MM.1S (cell line): ENCODE data around the gene ANO5.

Experiments used
- DNase-seq: peaks from one replicate; pipeline ENCODE4 v3.0.0-alpha.2; 2015
- H2AFZ ChIP-seq: fragments of 300-600 bp; sonication (generic); 2 replicates; pipeline ENCODE4 v1.6.0; 2016; ENCODE audit warnings: antibody characterized with exemption, low read length
- H3F3A ChIP-seq: fragments of 300-600 bp; sonication (generic); 2 replicates; pipeline ENCODE4 v1.6.1; 2016; ENCODE audit warnings: mild to moderate bottlenecking, antibody characterized with exemption, low read length, moderate library complexity, mixed read lengths; ENCODE audit not compliant: insufficient read depth
- H3K27ac ChIP-seq: fragments of 300-600 bp; sonication (generic); 2 replicates; pipeline ENCODE4 v1.5.1; 2016; ENCODE audit warnings: mild to moderate bottlenecking, low read length
- H3K27me3 ChIP-seq: fragments of 300-600 bp; sonication (generic); replicated peaks from 2 replicates; pipeline ENCODE4 v1.6.0; 2016; ENCODE audit warnings: low read length; ENCODE audit not compliant: insufficient read depth
- H3K36me3 ChIP-seq: fragments of 300-600 bp; sonication (generic); replicated peaks from 2 replicates; pipeline ENCODE4 v1.6.1; 2016; ENCODE audit warnings: mild to moderate bottlenecking, low read length, mixed read lengths; ENCODE audit not compliant: insufficient read depth
- H3K4me1 ChIP-seq: fragments of 300-600 bp; sonication (generic); 2 replicates; pipeline ENCODE4 v1.6.1; 2016; ENCODE audit warnings: low read length, mixed read lengths
- H3K4me2 ChIP-seq: fragments of 300-600 bp; sonication (generic); 2 replicates; pipeline ENCODE4 v1.6.0; 2016; ENCODE audit warnings: low read depth, low read length
- H3K4me3 ChIP-seq: fragments of 300-600 bp; sonication (generic); 2 replicates; pipeline ENCODE4 v1.5.1; 2016; ENCODE audit warnings: low read length, mixed read lengths
- H3K79me2 ChIP-seq: fragments of 300-600 bp; sonication (generic); 2 replicates; pipeline ENCODE4 v1.6.1; 2016; ENCODE audit warnings: mixed run types, low read length, mixed read lengths
- H3K9ac ChIP-seq: fragments of 300-600 bp; sonication (generic); 2 replicates; pipeline ENCODE4 v1.6.1; 2016; ENCODE audit warnings: low read length, mixed read lengths
- H3K9me2 ChIP-seq: fragments of 300-600 bp; sonication (generic); replicated peaks from 2 replicates; pipeline ENCODE4 v1.6.1; 2016; ENCODE audit warnings: mild to moderate bottlenecking, low read length, mixed read lengths; ENCODE audit not compliant: insufficient read depth
- H3K9me3 ChIP-seq: fragments of 300-600 bp; sonication (generic); replicated peaks from 2 replicates; pipeline ENCODE4 v1.6.1; 2016; ENCODE audit warnings: mild to moderate bottlenecking, low read length, mixed read lengths; ENCODE audit not compliant: insufficient read depth
- H4K20me1 ChIP-seq: fragments of 300-600 bp; sonication (generic); 2 replicates; pipeline ENCODE4 v1.6.1; 2016; ENCODE audit warnings: mild to moderate bottlenecking, low read length, moderate library complexity, mixed read lengths; ENCODE audit not compliant: insufficient read depth
- CTCF ChIP-seq: fragments of 300-600 bp; sonication (generic); IDR thresholded peaks from 2 replicates; pipeline ENCODE4 v1.5.1; 2016; ENCODE audit warnings: antibody characterized with exemption, low read length, mixed read lengths
- EZH2 ChIP-seq: fragments of 300-600 bp; sonication (generic); optimal IDR thresholded peaks from 2 replicates; pipeline ENCODE3; 2017; ENCODE audit warnings: low read depth, mild to moderate bottlenecking, antibody characterized with exemption, low read length, mixed read lengths
- EZH2phosphoT487 ChIP-seq: fragments of 300-600 bp; sonication (generic); IDR thresholded peaks from 2 replicates; pipeline ENCODE4 v1.6.1; 2018; ENCODE audit warnings: antibody characterized with exemption, low read length

ANO5 gene

GRCh38 chr11:22194907-22195306, 2.0 kb downstream of the ANO5 start:
- Histone ChIP-seq H3K4me3 (no peak overlapping the region), H3K27me3 (no peaks in the 10 kb centered on the region), H3K27ac (no peak overlapping the region), H3K9me3 (no peaks in the 10 kb centered on the region), H3K79me2 (peaks cover 27% of the 10 kb centered on the region), H3K4me1 (peaks cover 24% of the 10 kb centered on the region), H2AFZ (no peak overlapping the region), H4K20me1 (no peaks in the 10 kb centered on the region), H3K4me2 (peak overlapping the region; percentile 85; the same call in 1 of the 2 replicates), H3K36me3 (no peaks in the 10 kb centered on the region), H3F3A (no peaks in the 10 kb centered on the region), H3K9ac (no peak overlapping the region), H3K9me2 (no peaks in the 10 kb centered on the region)
- no peak for DNase-seq
- TF ChIP-seq EZH2 (no peak), CTCF (peak; percentile 2; the same call in 1 of the 2 replicates)

DNA sequence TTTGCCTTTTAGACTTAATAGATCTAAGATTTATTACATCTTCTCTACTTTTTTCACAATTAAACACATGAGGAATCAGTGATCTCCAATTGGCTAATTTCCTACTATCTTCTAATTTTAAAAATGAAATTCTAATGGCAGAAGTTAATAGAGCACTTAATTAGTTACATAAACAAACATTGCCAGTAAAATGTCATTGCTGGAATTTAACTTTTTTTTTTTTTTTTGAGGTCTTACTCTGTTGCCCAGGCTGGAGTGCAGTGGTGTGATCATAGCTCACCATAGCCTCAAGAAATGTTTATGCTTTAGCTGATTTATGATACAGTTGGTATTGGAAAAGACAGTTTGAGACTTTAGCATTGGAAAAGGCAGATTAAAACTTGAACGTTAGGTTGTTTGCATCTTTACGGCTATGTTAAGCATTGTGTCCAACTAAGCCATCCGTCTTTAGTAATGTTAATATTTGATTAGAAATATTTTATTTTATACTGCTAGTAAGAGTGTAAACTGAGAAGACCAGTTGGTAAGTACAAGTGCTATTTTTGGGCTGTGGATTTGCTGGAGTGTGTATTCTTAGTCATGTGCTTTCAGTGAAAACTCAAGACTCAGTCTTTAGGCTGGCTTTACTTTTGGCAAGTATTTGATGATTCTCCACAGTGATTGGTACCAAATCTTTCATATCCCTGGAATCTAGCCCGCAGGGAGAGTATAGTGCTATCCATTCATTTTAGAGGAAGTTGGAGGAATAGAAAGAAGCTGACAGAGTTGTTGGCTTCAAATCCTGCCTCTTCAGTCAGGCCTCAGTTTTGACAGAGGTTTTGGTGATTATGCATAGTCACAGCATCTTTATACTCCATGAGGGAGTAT, 4.5 kb downstream of the ANO5 start:
- H3K27me3 ChIP-seq: no peaks in the 10 kb centered on the region
- TF ChIP-seq EZH2phosphoT487: no peak
- TF ChIP-seq CTCF: no peak
- TF ChIP-seq EZH2: no peak
- H3K36me3 ChIP-seq: no peaks in the 10 kb centered on the region
- peaks cover 44% of the 10 kb centered on the region for H3K79me2 ChIP-seq
- peak overlapping the region; percentile 15; the same call in 1 of the 2 replicates for H3K4me2 ChIP-seq
- no peak for DNase-seq
- H3K27ac ChIP-seq: no peak overlapping the region
- H3K9me3 ChIP-seq: no peaks in the 10 kb centered on the region
- H3K4me3 ChIP-seq: no peak overlapping the region
- peaks cover 21% of the 10 kb centered on the region for H3K4me1 ChIP-seq
- no peaks in the 10 kb centered on the region for H3F3A ChIP-seq
- H3K9ac ChIP-seq: no peak overlapping the region
- H2AFZ ChIP-seq: no peak overlapping the region
- H3K9me2 ChIP-seq: no peaks in the 10 kb centered on the region
- no peaks in the 10 kb centered on the region for H4K20me1 ChIP-seq

- TF ChIP-seq CTCF: no peak
- TF ChIP-seq EZH2: no peak
- TF ChIP-seq EZH2phosphoT487: no peak
- no peak for DNase-seq
- Histone ChIP-seq H3K4me1 (peaks cover 20% of the 10 kb centered on the region), H3F3A (no peaks in the 10 kb centered on the region), H3K4me2 (no peak overlapping the region), H3K4me3 (no peak overlapping the region), H3K79me2 (peaks cover 40% of the 10 kb centered on the region), H3K27me3 (no peaks in the 10 kb centered on the region), H3K27ac (no peak overlapping the region), H3K9me3 (no peaks in the 10 kb centered on the region), H3K9me2 (no peaks in the 10 kb centered on the region), H4K20me1 (no peaks in the 10 kb centered on the region), H3K36me3 (no peaks in the 10 kb centered on the region), H2AFZ (no peak overlapping the region), H3K9ac (no peak overlapping the region)
These were observed 6.4 kb downstream of the ANO5 start for GRCh38 chr11:22199243-22199642.
